Measurements from ENCODE around the gene ATXN7. TPM values are rescaled to one million over a fixed set of nuclear protein-coding genes. Genes with fewer than 3 reads are reported as not detected.

Gene ATXN7
- total RNA-seq, 2 experiments from 2014 or later, result 289 to 304 TPM

DNA sequence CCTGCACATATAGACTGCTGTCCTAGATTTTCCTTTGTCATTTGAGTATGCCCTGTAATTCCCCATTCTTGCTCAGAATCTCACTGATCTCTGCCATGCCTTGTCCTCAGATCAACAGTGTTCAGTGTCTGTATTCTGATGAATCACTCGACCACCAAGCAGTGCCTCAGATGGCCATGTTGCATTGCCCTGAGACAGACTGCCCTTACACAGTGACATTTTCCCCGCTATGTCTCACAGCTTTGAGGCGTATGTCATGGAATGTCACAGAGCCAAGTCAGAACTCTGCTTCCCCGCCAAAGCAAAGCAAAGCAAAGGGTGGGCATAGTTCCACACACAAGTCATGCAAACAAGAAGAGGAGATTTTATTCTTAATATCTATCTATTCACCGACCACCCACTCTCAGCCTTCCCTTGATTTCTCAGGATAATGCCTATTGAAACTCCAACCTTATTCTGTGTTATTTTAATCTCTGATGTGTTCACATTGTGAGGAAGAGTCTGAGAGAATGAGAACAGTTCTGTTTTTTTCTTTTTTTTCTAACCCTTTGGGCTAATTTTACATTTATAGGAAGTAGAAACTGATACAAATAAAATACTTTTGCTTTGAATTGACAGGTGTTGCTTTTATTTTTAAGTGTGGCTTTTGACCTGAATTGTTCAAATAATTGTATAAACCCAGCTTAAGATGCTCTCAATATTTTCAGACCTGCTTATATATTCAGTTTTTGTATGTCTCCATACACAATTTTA, 176.5 kb downstream of the ATXN7 start:
- ATAC-seq (ENCODE audit: poor library complexity) (no peak), DNase-seq (no peak)
- no peaks in the 10 kb centered on the region for H3K36me3 Mint-ChIP-seq (ENCODE audit: low read depth)
- peaks cover 2 to 6% of the 10 kb centered on the region in 2 experiments for H3K27me3 ChIP-seq (ENCODE audit: control insufficient read depth in 1 of 2, insufficient read depth in 2 of 2, low read length in 2 of 2)
- no peaks in the 10 kb centered on the region for H3K4me1 ChIP-seq (ENCODE audit: insufficient read depth, low read length)
- intact Hi-C loops (cut with DNase I, micrococcal nuclease), result no loop called here
- CTCF ChIA-PET, result no interaction called here
- H3K36me3 ChIP-seq (ENCODE audit: insufficient read depth, low read length), result no peaks in the 10 kb centered on the region
- POLR2A ChIA-PET, result no interaction called here
- no peaks in the 10 kb centered on the region for H3K4me1 Mint-ChIP-seq (ENCODE audit: low read depth)
- H3K4me3 Mint-ChIP-seq, result no peak overlapping the region
- H3K4me3 ChIP-seq (ENCODE audit: low read length), result no peak overlapping the region
- TF ChIP-seq, protein P1, sequence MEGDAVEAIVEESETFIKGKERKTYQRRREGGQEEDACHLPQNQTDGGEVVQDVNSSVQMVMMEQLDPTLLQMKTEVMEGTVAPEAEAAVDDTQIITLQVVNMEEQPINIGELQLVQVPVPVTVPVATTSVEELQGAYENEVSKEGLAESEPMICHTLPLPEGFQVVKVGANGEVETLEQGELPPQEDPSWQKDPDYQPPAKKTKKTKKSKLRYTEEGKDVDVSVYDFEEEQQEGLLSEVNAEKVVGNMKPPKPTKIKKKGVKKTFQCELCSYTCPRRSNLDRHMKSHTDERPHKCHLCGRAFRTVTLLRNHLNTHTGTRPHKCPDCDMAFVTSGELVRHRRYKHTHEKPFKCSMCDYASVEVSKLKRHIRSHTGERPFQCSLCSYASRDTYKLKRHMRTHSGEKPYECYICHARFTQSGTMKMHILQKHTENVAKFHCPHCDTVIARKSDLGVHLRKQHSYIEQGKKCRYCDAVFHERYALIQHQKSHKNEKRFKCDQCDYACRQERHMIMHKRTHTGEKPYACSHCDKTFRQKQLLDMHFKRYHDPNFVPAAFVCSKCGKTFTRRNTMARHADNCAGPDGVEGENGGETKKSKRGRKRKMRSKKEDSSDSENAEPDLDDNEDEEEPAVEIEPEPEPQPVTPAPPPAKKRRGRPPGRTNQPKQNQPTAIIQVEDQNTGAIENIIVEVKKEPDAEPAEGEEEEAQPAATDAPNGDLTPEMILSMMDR (IDR thresholded peaks at IDR 0.05), result no peak
- H3K27ac ChIP-seq (ENCODE audit: low read depth in 1 of 2, low read length in 2 of 2), result no peak overlapping the region
- peaks cover 40% of the 10 kb centered on the region for H3K27me3 Mint-ChIP-seq
- no peaks in the 10 kb centered on the region for H3K9me3 Mint-ChIP-seq
- H3K9me3 ChIP-seq (ENCODE audit: control insufficient read depth in 1 of 2, insufficient read depth in 1 of 2, low read length in 2 of 2), result no peaks in the 10 kb centered on the region
- no peak overlapping the region for H3K27ac Mint-ChIP-seq

DNA sequence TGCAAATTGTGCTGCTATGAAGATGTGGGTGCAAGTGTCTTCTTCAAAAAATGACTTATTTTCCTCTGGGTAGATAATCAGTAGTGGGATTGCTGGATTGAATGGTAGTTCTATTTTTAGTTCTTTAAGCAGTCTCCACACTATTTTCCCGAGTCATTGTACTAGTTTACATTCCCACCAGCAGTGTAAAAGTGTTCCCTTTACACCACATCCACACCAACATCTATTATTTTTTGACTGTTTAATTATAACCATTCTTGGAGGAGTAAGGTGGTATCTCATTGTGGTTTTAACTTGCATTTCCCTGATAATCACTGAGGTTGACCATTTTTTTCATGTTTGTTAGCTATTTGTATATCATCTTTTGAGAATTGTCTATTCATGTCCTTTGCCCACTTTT, 179.3 kb downstream of the ATXN7 start:
- POLR2A ChIA-PET, result no interaction called here
- CTCF ChIA-PET, result no interaction called here

DNA sequence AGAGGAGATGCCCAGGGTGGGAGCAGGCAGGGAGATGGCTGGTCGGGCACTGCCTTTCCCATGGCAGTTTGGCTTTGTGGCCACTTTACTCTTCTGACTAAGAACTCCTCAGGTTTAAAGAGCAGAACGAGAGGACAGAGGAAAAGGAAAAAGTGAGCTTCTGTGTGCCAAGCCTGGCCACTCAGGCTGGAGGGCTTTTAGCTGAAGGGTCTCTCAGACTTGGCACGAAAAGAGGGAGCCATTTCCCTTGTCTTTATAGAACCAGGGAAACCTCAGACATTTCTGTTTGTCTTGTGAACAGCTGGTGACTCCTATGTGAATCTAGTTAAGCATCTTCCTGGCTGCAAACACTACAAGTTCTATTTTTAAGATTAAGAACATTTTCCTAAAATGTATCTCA, 182.9 kb downstream of the ATXN7 start:
- Mint-ChIP-seq H3K4me3 (no peak overlapping the region), H3K4me1 (ENCODE audit: low read depth) (no peaks in the 10 kb centered on the region), H3K36me3 (ENCODE audit: low read depth) (no peaks in the 10 kb centered on the region), H3K27ac (no peak overlapping the region), H3K9me3 (no peaks in the 10 kb centered on the region), H3K27me3 (peaks cover 68% of the 10 kb centered on the region)
- no peaks in the 10 kb centered on the region for H3K36me3 ChIP-seq (ENCODE audit: insufficient read depth, low read length)
- peaks cover 10 to 14% of the 10 kb centered on the region in 2 experiments for H3K27me3 ChIP-seq (ENCODE audit: control insufficient read depth in 1 of 2, insufficient read depth in 2 of 2, low read length in 2 of 2)
- H3K4me3 ChIP-seq (ENCODE audit: low read length), result no peak overlapping the region
- H3K9me3 ChIP-seq (ENCODE audit: control insufficient read depth in 1 of 2, insufficient read depth in 1 of 2, low read length in 2 of 2), result no peaks in the 10 kb centered on the region
- TF ChIP-seq, protein P1 (IDR thresholded peaks at IDR 0.05), result no peak
- no peak for ATAC-seq (ENCODE audit: poor library complexity)
- no peak overlapping the region for H3K27ac ChIP-seq (ENCODE audit: low read depth in 1 of 2, low read length in 2 of 2)
- DNase-seq, result no peak
- no peaks in the 10 kb centered on the region for H3K4me1 ChIP-seq (ENCODE audit: insufficient read depth, low read length)
- intact Hi-C loops (cut with DNase I, micrococcal nuclease), result no loop called here
- POLR2A ChIA-PET, result no interaction called here
- CTCF ChIA-PET, result no interaction called here

More for the DNA sequence above, 179.3 kb downstream of the ATXN7 start:
- Histone ChIP-seq H3K9me3 (ENCODE audit: control insufficient read depth in 1 of 2, insufficient read depth in 1 of 2, low read length in 2 of 2) (no peaks in the 10 kb centered on the region), H3K27me3 (ENCODE audit: control insufficient read depth in 1 of 2, insufficient read depth in 2 of 2, low read length in 2 of 2) (peaks cover 1 to 11% of the 10 kb centered on the region in 2 experiments), H3K4me3 (ENCODE audit: low read length) (no peak overlapping the region), H3K27ac (ENCODE audit: low read depth in 1 of 2, low read length in 2 of 2) (no peak overlapping the region), H3K4me1 (ENCODE audit: insufficient read depth, low read length) (no peaks in the 10 kb centered on the region), H3K36me3 (ENCODE audit: insufficient read depth, low read length) (no peaks in the 10 kb centered on the region)
- TF ChIP-seq, protein P1 (IDR thresholded peaks at IDR 0.05), result no peak
- no peak overlapping the region for H3K4me3 Mint-ChIP-seq
- no peaks in the 10 kb centered on the region for H3K9me3 Mint-ChIP-seq
- H3K36me3 Mint-ChIP-seq (ENCODE audit: low read depth), result no peaks in the 10 kb centered on the region
- no peak for ATAC-seq (ENCODE audit: poor library complexity)
- peaks cover 62% of the 10 kb centered on the region for H3K27me3 Mint-ChIP-seq
- no peak overlapping the region for H3K27ac Mint-ChIP-seq
- intact Hi-C loops (cut with DNase I, micrococcal nuclease), result no loop called here
- DNase-seq, result no peak
- no peaks in the 10 kb centered on the region for H3K4me1 Mint-ChIP-seq (ENCODE audit: low read depth)

Data from CD4-positive, alpha-beta T cell (primary cell).